AML-193 (cell line): ENCODE measurements around the gene DMKN.

Experiments
- DNase-seq, 2 experiments: peaks; one replicate each; lab custom pipeline; 2025; lab: John Stamatoyannopoulos, UW

Gene DMKN

DNA sequence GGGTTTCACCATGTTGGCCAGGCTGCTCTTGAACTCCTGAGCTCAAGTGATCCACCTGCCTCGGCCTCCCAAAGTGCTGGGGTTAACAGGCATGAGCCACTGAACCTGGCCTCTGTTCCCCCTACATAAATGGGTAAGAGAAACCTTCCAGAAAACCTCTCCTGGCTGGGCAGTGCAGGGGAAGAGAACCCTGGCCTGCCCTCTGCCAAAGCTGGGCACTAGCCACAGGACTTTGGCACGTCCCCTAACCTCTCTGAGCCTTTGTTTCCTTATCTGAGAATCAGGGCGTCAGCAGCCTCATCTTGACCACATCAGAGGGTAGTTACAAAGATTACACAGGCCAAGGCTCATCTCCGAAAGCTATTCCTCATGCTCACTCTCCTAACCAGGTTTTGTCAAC, 12.4 kb upstream of the DMKN start:
- no peak for DNase-seq

- no peak for DNase-seq
Observed at GRCh38 chr19:35524181-35524837, 10.9 kb upstream of the DMKN start.

DNA sequence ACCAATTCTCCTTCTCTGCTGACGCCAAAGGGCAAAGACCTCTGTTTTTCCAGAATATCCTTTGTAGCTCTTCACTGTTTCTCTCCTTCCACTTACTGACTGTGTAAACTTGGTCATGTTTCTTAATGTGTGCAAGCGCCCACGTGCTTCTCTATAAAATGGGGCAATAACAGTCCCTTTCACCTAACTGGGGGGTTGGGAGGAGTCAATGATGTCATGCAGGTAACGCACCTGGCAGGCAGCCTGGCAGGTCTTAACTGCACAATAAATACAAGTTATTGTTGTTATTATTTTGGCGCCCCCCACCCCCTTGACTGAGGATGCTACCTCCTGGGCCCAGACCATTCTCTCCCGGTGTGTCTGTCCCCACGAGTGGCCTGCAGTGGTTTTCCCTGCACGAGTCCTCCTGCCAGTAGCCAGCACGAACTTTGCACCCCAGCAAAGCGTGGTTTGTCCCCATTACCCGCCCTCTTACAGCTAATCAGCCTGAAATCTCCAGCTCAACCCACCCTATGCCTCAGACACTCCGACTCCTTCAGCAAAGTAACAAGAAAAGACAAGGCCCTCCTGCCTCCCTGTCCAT, 9.4 kb upstream of the DMKN start:
- no peak for DNase-seq

GRCh38 chr19:35521124-35521743, 7.8 kb upstream of the DMKN start:
- no peak for DNase-seq

DNA sequence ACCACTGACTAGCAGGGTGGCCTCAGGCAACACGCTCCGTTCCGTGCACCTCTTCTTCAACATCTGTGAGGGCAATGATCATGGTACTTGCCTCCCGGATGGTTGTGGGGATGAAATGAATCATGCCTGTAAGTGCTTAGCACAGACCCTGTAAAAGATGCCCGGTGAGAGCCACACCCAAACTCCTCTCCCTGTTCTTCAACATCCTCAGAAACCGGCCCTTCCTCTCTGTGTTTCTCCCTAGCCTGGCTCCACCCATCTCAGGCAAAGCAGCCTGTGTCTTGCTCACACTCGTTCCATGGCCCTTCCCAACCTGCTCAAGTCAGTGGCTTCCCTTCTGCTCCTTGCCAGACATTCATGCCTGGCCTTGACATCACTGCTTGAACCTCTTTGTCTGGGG, 5.8 kb upstream of the DMKN start:
- no peak for DNase-seq

DNA sequence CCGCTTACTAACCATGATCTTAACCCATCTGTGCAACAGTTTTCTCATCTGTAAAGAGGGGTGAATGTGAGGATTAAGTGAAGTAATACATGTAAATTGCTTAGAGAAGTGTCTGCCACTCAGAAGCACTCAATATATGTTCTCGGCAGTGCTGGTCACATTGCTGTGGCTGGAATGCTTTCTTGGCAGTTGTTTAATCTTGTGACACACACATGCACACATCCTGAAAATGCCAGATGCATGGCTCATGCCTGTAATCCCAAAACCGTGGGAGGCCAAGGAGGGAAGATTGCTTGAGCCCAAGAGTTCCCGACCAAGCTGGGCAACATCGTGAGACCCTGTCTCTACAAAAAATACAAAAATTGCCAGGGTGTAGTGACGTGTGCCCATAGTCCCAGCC, 4.9 kb upstream of the DMKN start:
- DNase-seq: no peak

DNA sequence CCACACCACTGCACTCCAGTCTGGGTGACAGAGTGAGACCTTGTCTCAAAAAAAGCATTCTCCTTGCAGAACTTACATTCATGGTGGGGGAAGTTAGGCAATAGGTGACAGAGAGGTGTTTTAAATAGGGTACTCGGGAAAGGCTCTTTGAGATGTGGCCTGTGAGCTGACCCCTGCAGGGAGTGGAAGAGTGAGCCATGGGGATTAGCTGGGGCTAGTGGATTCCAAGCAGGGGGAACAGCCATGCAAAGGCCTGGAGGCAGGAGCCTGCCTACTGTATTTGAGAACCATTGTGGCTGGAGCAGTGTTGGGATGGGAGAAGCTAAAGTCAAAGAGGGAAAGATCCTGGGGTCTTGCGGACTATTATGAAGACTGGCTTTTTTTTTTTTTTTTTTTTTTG, 3.9 kb upstream of the DMKN start:
- no peak for DNase-seq

- no peak for DNase-seq
Observed at GRCh38 chr19:35516310-35516709, 2.9 kb upstream of the DMKN start.

GRCh38 chr19:35514282-35514809, 897 bp upstream of the DMKN start:
- DNase-seq: no peak

GRCh38 chr19:35512831-35513627, 420 bp downstream of the DMKN start:
- no peak for DNase-seq

GRCh38 chr19:35511337-35511736, 2.1 kb downstream of the DMKN start:
- no peak for DNase-seq

DNA sequence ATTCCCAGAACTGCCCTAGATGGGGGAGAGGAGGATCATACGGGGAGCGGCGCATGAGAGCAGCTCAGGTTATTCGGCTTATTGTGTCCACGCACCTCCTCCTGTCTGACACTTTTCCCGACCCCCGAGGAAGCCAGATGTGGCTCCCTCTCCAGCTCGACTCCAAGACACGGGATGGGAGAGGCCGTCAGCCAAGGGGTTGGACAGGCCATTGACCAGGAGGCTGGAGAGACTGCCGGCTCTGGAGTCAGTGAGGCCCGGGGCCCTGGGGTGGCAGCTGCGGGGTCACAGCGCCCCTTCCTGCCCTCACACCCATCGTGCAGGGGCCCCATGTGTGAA, 2.9 kb downstream of the DMKN start:
- DNase-seq: no peak

GRCh38 chr19:35509861-35510625, 3.4 kb downstream of the DMKN start:
- DNase-seq: peak; percentile 3 to 6

DNA sequence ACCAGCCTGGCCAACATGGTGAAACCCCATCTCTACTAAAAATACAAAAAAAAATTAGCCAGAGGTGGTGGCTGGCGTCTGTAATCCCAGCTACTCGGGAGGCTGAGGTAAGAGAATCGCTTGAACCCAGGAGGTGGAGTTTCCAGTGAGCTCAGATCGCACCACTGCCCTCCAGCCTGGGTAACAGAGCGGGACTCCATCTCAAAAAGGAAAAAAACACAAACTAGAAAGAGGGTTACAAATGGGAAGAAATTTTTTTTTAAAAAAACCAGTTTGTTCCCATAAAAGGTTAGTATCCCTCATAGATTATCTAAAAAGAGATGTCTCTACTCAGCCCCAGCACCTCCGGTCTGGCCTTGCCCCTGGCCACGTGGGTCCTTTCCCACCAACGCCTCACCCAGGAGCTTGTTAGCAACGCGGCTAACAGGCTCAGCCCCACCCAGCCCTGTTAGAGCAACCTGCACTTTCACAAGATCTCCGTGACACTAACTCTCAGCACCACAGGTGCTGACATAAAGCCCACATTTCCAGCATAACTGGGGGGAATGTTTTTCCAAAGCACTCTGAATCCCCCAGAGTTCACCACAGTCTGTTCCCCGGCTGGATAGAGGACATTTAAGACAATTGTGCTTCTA, 4.3 kb downstream of the DMKN start:
- DNase-seq: no peak

- no peak for DNase-seq
Observed at GRCh38 chr19:35508129-35508528, 5.3 kb downstream of the DMKN start.

GRCh38 chr19:35507561-35507960, 5.9 kb downstream of the DMKN start:
- DNase-seq: no peak

GRCh38 chr19:35506011-35506410, 7.4 kb downstream of the DMKN start:
- DNase-seq: no peak

DNA sequence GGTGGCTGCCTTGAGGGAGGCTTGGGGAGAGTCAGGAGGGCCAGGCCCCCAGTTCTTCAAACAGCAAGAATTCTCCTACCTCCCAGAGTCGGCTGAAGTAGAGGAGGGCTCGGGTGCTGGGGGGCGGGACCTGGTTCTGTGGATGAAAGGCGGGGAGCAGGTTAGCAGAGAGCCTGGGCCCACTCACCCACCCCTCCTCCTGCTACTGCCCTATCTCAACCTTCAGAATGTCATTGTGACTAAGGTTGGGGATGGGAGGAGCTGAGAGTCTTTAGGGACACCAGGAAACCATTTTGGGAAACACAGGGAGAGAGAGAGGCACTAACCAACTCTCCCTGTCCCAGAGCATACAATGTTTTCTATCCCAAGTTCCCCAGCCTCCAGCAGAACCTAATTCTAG, 10.7 kb downstream of the DMKN start:
- no peak for DNase-seq

GRCh38 chr19:35501684-35502083, 11.8 kb downstream of the DMKN start:
- no peak for DNase-seq

DNA sequence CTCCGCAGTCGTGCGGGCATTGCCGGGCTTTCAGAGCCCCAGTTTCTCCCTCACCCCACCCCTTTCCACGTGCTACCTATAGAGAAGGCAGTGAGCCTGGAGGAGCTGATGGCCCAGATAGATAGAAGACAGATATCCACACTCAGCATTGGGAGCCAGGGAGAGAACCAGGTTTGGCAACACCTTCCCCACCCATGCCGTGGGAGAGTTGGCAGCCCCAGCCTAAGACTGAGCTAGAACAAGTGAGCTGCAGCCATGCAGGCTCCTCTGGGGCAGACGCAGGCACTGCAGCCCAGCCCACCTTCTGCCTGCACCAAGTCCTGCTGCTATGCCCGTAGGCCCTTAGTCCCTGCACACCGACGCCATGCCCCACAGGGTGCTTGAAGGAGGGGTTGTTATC, 12.8 kb downstream of the DMKN start:
- DNase-seq: no peak

- DNase-seq: no peak
Observed at GRCh38 chr19:35498984-35499527, 14.4 kb downstream of the DMKN start.
